ENCODE measurements around the gene DCTPP1. TPM values are rescaled to one million over a fixed set of nuclear protein-coding genes. Genes with fewer than 3 reads are reported as not detected.

Gene DCTPP1
- total and polyA plus RNA-seq, 9 of the 15 experiments (the other 6 are each of a cell fraction or from before 2014, with no cell fraction given): 45.0 to 132 (median 80.6) TPM

DNA sequence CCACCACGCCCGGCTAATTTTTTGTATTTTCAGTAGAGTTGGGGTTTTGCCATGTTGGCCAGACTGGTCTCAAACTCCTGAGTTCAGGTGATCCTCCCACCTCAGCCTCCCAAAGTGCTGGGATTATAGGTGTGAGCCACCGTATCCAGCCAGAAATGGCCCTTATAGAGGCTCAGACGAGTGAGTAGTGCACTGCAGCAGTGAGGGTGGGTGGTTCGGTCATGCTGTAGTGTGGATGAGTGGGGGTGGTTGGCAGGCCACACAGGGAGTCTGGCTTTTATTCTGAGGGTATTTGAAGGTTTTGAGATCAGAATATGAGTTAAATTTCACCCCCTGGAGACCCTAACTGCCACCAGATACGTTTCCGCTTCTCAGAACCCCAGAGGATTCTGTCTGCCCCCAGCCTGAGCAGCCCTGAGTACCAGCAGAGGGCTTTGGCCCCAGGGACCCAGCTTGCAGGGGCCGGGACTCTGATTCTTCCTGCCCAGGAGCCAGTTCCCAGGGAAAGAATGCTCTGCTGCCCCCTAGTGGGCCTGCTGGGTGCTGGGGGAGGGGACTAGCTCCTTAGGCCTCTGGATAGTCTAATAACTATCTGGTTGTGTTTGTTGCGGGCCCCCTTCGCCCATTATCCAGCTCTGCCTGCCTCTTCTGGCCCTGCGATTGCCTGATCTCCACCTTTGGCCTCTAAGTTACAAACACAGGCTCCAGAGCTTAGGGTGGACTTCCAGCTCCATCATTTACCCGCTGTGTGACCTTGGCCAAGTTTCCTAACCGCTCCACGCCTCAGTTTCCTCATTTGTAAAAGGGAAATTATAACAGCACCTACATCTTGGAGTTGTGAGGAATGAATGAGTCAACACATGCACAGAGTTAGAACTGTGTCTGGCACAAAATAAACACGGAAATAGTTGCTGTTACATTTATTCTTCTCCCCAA lies 20.4 kb downstream of the DCTPP1 start (continued):
- TF ChIP-seq, protein P1, sequence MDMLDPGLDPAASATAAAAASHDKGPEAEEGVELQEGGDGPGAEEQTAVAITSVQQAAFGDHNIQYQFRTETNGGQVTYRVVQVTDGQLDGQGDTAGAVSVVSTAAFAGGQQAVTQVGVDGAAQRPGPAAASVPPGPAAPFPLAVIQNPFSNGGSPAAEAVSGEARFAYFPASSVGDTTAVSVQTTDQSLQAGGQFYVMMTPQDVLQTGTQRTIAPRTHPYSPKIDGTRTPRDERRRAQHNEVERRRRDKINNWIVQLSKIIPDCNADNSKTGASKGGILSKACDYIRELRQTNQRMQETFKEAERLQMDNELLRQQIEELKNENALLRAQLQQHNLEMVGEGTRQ (CRISPR knock-in tag; IDR thresholded peaks at IDR 0.05): no peak
- no peak for TF ChIP-seq HDAC2 (IDR thresholded peaks at IDR 0.05)
- 0 out of 2 replicates have a peak, but pooled peaks have one; percentile 13 for TF ChIP-seq TEAD4 (IDR thresholded peaks at IDR 0.05; ENCODE audit: low read length)
- TF ChIP-seq TEAD4 (CRISPR knock-in tag; IDR thresholded peaks at IDR 0.05; ENCODE audit: borderline replicate concordance): no peak
- no peak for TF ChIP-seq ZNF408 (CRISPR knock-in tag; IDR thresholded peaks at IDR 0.05; ENCODE audit: low read depth)
- no peak for TF ChIP-seq MIER1 (IDR thresholded peaks at IDR 0.05; ENCODE audit: low read depth)
- no peak for TF ChIP-seq NELFE (IDR thresholded peaks at IDR 0.05; ENCODE audit: insufficient read depth, insufficient read length)
- no peak for TF ChIP-seq NFE2L1 (tag; IDR thresholded peaks at IDR 0.05; ENCODE audit: borderline replicate concordance, low read depth)
- TF ChIP-seq, protein P2, sequence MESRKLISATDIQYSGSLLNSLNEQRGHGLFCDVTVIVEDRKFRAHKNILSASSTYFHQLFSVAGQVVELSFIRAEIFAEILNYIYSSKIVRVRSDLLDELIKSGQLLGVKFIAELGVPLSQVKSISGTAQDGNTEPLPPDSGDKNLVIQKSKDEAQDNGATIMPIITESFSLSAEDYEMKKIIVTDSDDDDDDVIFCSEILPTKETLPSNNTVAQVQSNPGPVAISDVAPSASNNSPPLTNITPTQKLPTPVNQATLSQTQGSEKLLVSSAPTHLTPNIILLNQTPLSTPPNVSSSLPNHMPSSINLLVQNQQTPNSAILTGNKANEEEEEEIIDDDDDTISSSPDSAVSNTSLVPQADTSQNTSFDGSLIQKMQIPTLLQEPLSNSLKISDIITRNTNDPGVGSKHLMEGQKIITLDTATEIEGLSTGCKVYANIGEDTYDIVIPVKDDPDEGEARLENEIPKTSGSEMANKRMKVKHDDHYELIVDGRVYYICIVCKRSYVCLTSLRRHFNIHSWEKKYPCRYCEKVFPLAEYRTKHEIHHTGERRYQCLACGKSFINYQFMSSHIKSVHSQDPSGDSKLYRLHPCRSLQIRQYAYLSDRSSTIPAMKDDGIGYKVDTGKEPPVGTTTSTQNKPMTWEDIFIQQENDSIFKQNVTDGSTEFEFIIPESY (CRISPR knock-in tag; IDR thresholded peaks at IDR 0.05): peak; percentile 78
- no peak for TF ChIP-seq U2AF1 (optimal IDR thresholded peaks at IDR 0.05; ENCODE audit: low read depth, low read length)
- TF ChIP-seq DPF2 (IDR thresholded peaks at IDR 0.05): no peak
- no peak for TF ChIP-seq ZNF316 (IDR thresholded peaks at IDR 0.05)
- no peak for TF ChIP-seq ZNF253 (CRISPR knock-in tag; conservative IDR thresholded peaks at IDR 0.05)
- peak; percentile 55 for TF ChIP-seq ETV1 (tag; conservative IDR thresholded peaks at IDR 0.05; ENCODE audit: low read depth)
- no peak for TF ChIP-seq TFAM (CRISPR knock-in tag; conservative IDR thresholded peaks at IDR 0.05)
- no peak for TF ChIP-seq JUN (IDR thresholded peaks at IDR 0.05; ENCODE audit: borderline replicate concordance, low read depth, low read length)
- peak; percentile 39; the same call in 1 of the 2 replicates for TF ChIP-seq JUN (CRISPR knock-in tag; IDR thresholded peaks at IDR 0.05; ENCODE audit: borderline replicate concordance)
- TF ChIP-seq LCOR (CRISPR knock-in tag; IDR thresholded peaks at IDR 0.05): 0 out of 2 replicates have a peak, but pooled peaks have one; percentile 48
- TF ChIP-seq, protein P3, sequence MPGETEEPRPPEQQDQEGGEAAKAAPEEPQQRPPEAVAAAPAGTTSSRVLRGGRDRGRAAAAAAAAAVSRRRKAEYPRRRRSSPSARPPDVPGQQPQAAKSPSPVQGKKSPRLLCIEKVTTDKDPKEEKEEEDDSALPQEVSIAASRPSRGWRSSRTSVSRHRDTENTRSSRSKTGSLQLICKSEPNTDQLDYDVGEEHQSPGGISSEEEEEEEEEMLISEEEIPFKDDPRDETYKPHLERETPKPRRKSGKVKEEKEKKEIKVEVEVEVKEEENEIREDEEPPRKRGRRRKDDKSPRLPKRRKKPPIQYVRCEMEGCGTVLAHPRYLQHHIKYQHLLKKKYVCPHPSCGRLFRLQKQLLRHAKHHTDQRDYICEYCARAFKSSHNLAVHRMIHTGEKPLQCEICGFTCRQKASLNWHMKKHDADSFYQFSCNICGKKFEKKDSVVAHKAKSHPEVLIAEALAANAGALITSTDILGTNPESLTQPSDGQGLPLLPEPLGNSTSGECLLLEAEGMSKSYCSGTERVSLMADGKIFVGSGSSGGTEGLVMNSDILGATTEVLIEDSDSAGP (CRISPR knock-in tag; IDR thresholded peaks at IDR 0.05): no peak
- no peak for TF ChIP-seq ZNF282 (CRISPR knock-in tag; IDR thresholded peaks at IDR 0.05)
- TF ChIP-seq CCNT2 (IDR thresholded peaks at IDR 0.05; ENCODE audit: borderline replicate concordance, extremely low read depth, insufficient read length, low read depth, low read length): no peak
- no peak for TF ChIP-seq SNIP1 (IDR thresholded peaks at IDR 0.05; ENCODE audit: low read depth)
- TF ChIP-seq TCFL5 (CRISPR knock-in tag; conservative IDR thresholded peaks at IDR 0.05): no peak
- TF ChIP-seq, protein P4, sequence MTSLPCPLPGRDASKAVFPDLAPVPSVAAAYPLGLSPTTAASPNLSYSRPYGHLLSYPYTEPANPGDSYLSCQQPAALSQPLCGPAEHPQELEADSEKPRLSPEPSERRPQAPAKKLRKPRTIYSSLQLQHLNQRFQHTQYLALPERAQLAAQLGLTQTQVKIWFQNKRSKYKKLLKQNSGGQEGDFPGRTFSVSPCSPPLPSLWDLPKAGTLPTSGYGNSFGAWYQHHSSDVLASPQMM (CRISPR knock-in tag; IDR thresholded peaks at IDR 0.05): no peak
- no peak for TF ChIP-seq NR3C1 (CRISPR knock-in tag; IDR thresholded peaks at IDR 0.05)

All from K562 (cell line).